HepG2 (cell line): ENCODE measurements around the gene TMEM273. TPM values are rescaled to one million over a fixed set of nuclear protein-coding genes. Genes with fewer than 3 reads are reported as not detected.

ENCODE experiments used
- ATAC-seq: fragments of 200-7000 bp; cut with Tn5 transposase; 3 replicates; pipeline ENCODE4 v1.9.1; 2020; ENCODE audit warnings: mild to moderate bottlenecking, moderate library complexity
- BruUV-seq: library from RNA; stranded (reverse); fragments of 400-500 nt; replicated peaks from 2 replicates; lab custom pipeline; 2021; lab: Mats Ljungman, UMichigan
- CTCF ChIA-PET: fragments of 300-600 bp; formaldehyde crosslinking; extraction: SDS; loops from one replicate; lab custom pipeline; 2021; ENCODE audit warnings: low total read pairs, inconsistent platforms, low intra/inter-chr PET ratio; lab: Yijun Ruan, JAX
- POLR2A ChIA-PET: fragments of 350-600 bp; sonication (Branson Sonifier 250); formaldehyde crosslinking; loops from one replicate; lab custom pipeline; 2020; ENCODE audit warnings: antibody characterized with exemption, inconsistent platforms; lab: Yijun Ruan, JAX
- DNase-seq: peaks from one replicate; pipeline ENCODE4 v3.0.0-alpha.2; 2015; ENCODE audit warnings: low spot score
- FAIRE-seq: peaks from 3 replicates; lab custom pipeline; 2011; peaks lifted over from hg19 to GRCh38; lab: Jason Lieb, UNC
- H2AFZ ChIP-seq: one replicate; pipeline ENCODE4 v1.6.1; 2011; ENCODE audit warnings: low read length, inconsistent platforms
- H3K27ac ChIP-seq: fragments of 300-600 bp; 3 replicates; pipeline ENCODE4 v1.8.0; 2011; ENCODE audit warnings: mixed run types, mild to moderate bottlenecking, mixed read lengths, low read length, inconsistent platforms; ENCODE audit not compliant: insufficient read depth; ENCODE audit errors: extremely low read length
- H3K27me3 ChIP-seq, 2 experiments: fragments of 200-600 bp in 1 of 2; 2 replicates in 1 of 2; 3 replicates in 1 of 2; pipeline versions ENCODE4 v1.6.0 to v1.8.0; 2011; ENCODE audit warnings: low read length in 2 of 2, mild to moderate bottlenecking in 2 of 2, moderate library complexity in 2 of 2, inconsistent platforms in 1 of 2; ENCODE audit not compliant: insufficient read depth in 2 of 2, control insufficient read depth in 1 of 2
- H3K36me3 ChIP-seq, 2 experiments: fragments of 200-600 bp in 1 of 2; replicated peaks in 1 of 2; 2 replicates in 1 of 2; 3 replicates in 1 of 2; pipeline versions ENCODE4 v1.5.1 to v1.8.0; 2011; ENCODE audit warnings: low read length in 2 of 2, inconsistent platforms in 1 of 2; ENCODE audit not compliant: insufficient read depth in 2 of 2, control insufficient read depth in 1 of 2
- H3K4me1 ChIP-seq: 2 replicates; pipeline ENCODE4 v1.5.1; 2012; ENCODE audit warnings: low read length, inconsistent platforms; ENCODE audit not compliant: insufficient read depth
- H3K4me2 ChIP-seq: 2 replicates; pipeline ENCODE4 v1.6.0; 2011; ENCODE audit warnings: low read depth, low read length, inconsistent platforms
- H3K4me3 ChIP-seq, 3 experiments: fragments of 200-600 bp in 1 of 3; sonication (generic), shearing (Covaris generic) in 1 of 3; replicated peaks in 1 of 3; 2 replicates each; pipeline ENCODE4 v1.5.1; 2011 to 2016; ENCODE audit warnings: low read length in 3 of 3, inconsistent platforms in 2 of 3, low read depth in 2 of 3, mild to moderate bottlenecking in 2 of 3, control low read depth in 1 of 3, mixed read lengths in 1 of 3; ENCODE audit not compliant: insufficient read depth in 1 of 3
- H3K79me2 ChIP-seq: one replicate; pipeline ENCODE4 v1.6.1; 2011; ENCODE audit warnings: low read length, inconsistent platforms; ENCODE audit not compliant: insufficient read depth
- H3K9ac ChIP-seq: 2 replicates; pipeline ENCODE4 v1.6.0; 2011; ENCODE audit warnings: mild to moderate bottlenecking, low read depth, low read length, inconsistent platforms; ENCODE audit not compliant: insufficient read depth
- H3K9me3 ChIP-seq: 2 replicates; pipeline ENCODE4 v1.5.1; 2012; ENCODE audit warnings: mild to moderate bottlenecking, low read length
- H4K20me1 ChIP-seq: 2 replicates; pipeline ENCODE4 v1.6.0; 2011; ENCODE audit warnings: inconsistent platforms, mild to moderate bottlenecking, low read length, moderate library complexity; ENCODE audit not compliant: insufficient read depth
- ADNP ChIP-seq: sonication (generic); formaldehyde crosslinking; IDR thresholded peaks from 2 replicates; pipeline ENCODE4 v1.4.0; 2020; ENCODE audit warnings: missing genetic modification reagents
- BATF2 ChIP-seq: sonication (generic); formaldehyde crosslinking; IDR thresholded peaks from 2 replicates; pipeline ENCODE4 v1.8.0; 2022; ENCODE audit warnings: mild to moderate bottlenecking, missing genetic modification reagents, moderate library complexity
- HMG20A ChIP-seq: IDR thresholded peaks from 2 replicates; pipeline ENCODE4 v1.6.1; 2016; ENCODE audit warnings: borderline replicate concordance
- PPARG ChIP-seq: conservative IDR thresholded peaks from 2 replicates; pipeline ENCODE4 v1.6.1; 2016; ENCODE audit warnings: missing biosample characterization, missing genetic modification reagents
- PTBP1 ChIP-seq: fragments of 200-400 bp; formaldehyde crosslinking; IDR thresholded peaks from 2 replicates; pipeline ENCODE4 v1.6.1; 2018; ENCODE audit warnings: low read length, low read depth; ENCODE audit not compliant: poor library complexity, severe bottlenecking
- SKI ChIP-seq: fragments of 450-650 bp; IDR thresholded peaks from one replicate; pipeline ENCODE4 v1.6.1; 2018; ENCODE audit warnings: mild to moderate bottlenecking; ENCODE audit not compliant: partially characterized antibody
- SMARCC2 ChIP-seq: fragments of 450-650 bp; IDR thresholded peaks from 2 replicates; pipeline ENCODE4 v1.6.1; 2017; ENCODE audit warnings: antibody characterized with exemption, mild to moderate bottlenecking
- SOX5 ChIP-seq: IDR thresholded peaks from 2 replicates; pipeline ENCODE4 v1.6.1; 2016; ENCODE audit warnings: borderline replicate concordance
- ZNF264 ChIP-seq: sonication (generic); formaldehyde crosslinking; IDR thresholded peaks from 2 replicates; pipeline ENCODE4 v1.4.0; 2020; ENCODE audit warnings: missing genetic modification reagents
- ZNF460 ChIP-seq: sonication (generic); formaldehyde crosslinking; IDR thresholded peaks from 2 replicates; pipeline ENCODE4 v1.5.1; 2020; ENCODE audit warnings: missing genetic modification reagents, mild to moderate bottlenecking, borderline replicate concordance
- ZNF550 ChIP-seq: sonication (generic); formaldehyde crosslinking; IDR thresholded peaks from 2 replicates; pipeline ENCODE4 v1.4.0; 2020; ENCODE audit warnings: mild to moderate bottlenecking, missing genetic modification reagents, borderline replicate concordance
- ZNF75D ChIP-seq: sonication (generic); formaldehyde crosslinking; IDR thresholded peaks from 2 replicates; pipeline ENCODE4 v1.8.1; 2023; ENCODE audit warnings: missing genetic modification reagents, mild to moderate bottlenecking, borderline replicate concordance
- ZNF850 ChIP-seq: sonication (generic); formaldehyde crosslinking; conservative IDR thresholded peaks from 2 replicates; pipeline ENCODE4 v1.9.0; 2021; ENCODE audit warnings: mild to moderate bottlenecking, missing genetic modification reagents
- WGBS: methylation state at CpG from one replicate; pipeline ENCODE4 v1.1.6; 2017; ENCODE audit warnings: low lambda C conversion rate; 5-methylcytosine and 5-hydroxymethylcytosine counted together
- in situ Hi-C: cut with HindIII; loops from 2 replicates; pipeline ENCODE4 v1.10.0; 2017; ENCODE audit warnings: low pct_unique_long_range_greater_than_20kb; ENCODE audit not compliant: extremely low pct_ligation_motif_present
- intact Hi-C: fragments of 100-400 bp; cut with micrococcal nuclease; formaldehyde crosslinking; loops from one replicate; pipeline ENCODE4 v1.10.0; 2022; ENCODE audit not compliant: unreplicated experiment
- polyA plus RNA-seq, 8 experiments: library from polyadenylated mRNA; depleted of rRNA in 3 of 8; stranded (reverse) in 7 of 8; unstranded in 1 of 8; fragments of >200 nt; fragmentation: Illumina TruSeq in 4 of 8; extraction: Trizol in 4 of 8; gene quantifications; 2 replicates each; pipeline versions ENCODE4 v1.2.1 to v1.2.3, GENCODE V29; 2011 to 2016; ENCODE audit warnings: low read depth in 4 of 8, missing spikeins in 1 of 8, mixed read lengths in 1 of 8; ENCODE audit not compliant: insufficient read depth in 1 of 8
- total RNA-seq, 5 experiments: library from RNA; depleted of rRNA; stranded (reverse); fragments of >200 nt; fragmentation: Illumina TruSeq; extraction: Trizol; gene quantifications; 2 replicates each; pipeline ENCODE4 v1.2.3, GENCODE V29; 2016; ENCODE audit warnings: low read depth in 1 of 5
- TF ChIP-seq, protein P1 (sequence below): sonication (generic); formaldehyde crosslinking; IDR thresholded peaks from 2 replicates; pipeline ENCODE4 v1.9.0; 2022; ENCODE audit warnings: missing genetic modification reagents, mild to moderate bottlenecking, borderline replicate concordance
- TF ChIP-seq, protein P2 (sequence below), 2 experiments: fragments of 450-650 bp in 1 of 2; sonication (generic) in 1 of 2; formaldehyde crosslinking; IDR thresholded peaks; 2 replicates each; pipeline versions ENCODE4 v1.5.0 to v1.8.0; 2020 to 2022; ENCODE audit warnings: mild to moderate bottlenecking in 1 of 2, missing genetic modification reagents in 1 of 2
- TF ChIP-seq, protein P3 (sequence below): sonication (generic); formaldehyde crosslinking; IDR thresholded peaks from 2 replicates; pipeline ENCODE4 v1.4.0; 2020; ENCODE audit warnings: missing genetic modification reagents, borderline replicate concordance

The TMEM273 gene
- total and polyA plus RNA-seq, 2 of the 13 experiments (the other 11 are each of a cell fraction or from before 2014, with no cell fraction given) = not detected

- TF ChIP-seq, protein P1, sequence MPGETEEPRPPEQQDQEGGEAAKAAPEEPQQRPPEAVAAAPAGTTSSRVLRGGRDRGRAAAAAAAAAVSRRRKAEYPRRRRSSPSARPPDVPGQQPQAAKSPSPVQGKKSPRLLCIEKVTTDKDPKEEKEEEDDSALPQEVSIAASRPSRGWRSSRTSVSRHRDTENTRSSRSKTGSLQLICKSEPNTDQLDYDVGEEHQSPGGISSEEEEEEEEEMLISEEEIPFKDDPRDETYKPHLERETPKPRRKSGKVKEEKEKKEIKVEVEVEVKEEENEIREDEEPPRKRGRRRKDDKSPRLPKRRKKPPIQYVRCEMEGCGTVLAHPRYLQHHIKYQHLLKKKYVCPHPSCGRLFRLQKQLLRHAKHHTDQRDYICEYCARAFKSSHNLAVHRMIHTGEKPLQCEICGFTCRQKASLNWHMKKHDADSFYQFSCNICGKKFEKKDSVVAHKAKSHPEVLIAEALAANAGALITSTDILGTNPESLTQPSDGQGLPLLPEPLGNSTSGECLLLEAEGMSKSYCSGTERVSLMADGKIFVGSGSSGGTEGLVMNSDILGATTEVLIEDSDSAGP = no peak
- TF ChIP-seq ZNF550 (no peak), ZNF850 (CRISPR knock-in tag) (no peak), ADNP (CRISPR knock-in tag) (no peak), PPARG (no peak), ZNF264 (CRISPR knock-in tag) (no peak), ZNF75D (CRISPR knock-in tag) (no peak), SKI (no peak), SOX5 (CRISPR knock-in tag) (no peak), HMG20A (CRISPR knock-in tag) (no peak), ZNF460 (CRISPR knock-in tag) (no peak), PTBP1 (no peak), SMARCC2 (no peak), BATF2 (CRISPR knock-in tag) (no peak)
- TF ChIP-seq, protein P2, sequence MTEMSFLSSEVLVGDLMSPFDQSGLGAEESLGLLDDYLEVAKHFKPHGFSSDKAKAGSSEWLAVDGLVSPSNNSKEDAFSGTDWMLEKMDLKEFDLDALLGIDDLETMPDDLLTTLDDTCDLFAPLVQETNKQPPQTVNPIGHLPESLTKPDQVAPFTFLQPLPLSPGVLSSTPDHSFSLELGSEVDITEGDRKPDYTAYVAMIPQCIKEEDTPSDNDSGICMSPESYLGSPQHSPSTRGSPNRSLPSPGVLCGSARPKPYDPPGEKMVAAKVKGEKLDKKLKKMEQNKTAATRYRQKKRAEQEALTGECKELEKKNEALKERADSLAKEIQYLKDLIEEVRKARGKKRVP (CRISPR knock-in tag; IDR thresholded peaks at IDR 0.05) = no peak
- TF ChIP-seq, protein P3, sequence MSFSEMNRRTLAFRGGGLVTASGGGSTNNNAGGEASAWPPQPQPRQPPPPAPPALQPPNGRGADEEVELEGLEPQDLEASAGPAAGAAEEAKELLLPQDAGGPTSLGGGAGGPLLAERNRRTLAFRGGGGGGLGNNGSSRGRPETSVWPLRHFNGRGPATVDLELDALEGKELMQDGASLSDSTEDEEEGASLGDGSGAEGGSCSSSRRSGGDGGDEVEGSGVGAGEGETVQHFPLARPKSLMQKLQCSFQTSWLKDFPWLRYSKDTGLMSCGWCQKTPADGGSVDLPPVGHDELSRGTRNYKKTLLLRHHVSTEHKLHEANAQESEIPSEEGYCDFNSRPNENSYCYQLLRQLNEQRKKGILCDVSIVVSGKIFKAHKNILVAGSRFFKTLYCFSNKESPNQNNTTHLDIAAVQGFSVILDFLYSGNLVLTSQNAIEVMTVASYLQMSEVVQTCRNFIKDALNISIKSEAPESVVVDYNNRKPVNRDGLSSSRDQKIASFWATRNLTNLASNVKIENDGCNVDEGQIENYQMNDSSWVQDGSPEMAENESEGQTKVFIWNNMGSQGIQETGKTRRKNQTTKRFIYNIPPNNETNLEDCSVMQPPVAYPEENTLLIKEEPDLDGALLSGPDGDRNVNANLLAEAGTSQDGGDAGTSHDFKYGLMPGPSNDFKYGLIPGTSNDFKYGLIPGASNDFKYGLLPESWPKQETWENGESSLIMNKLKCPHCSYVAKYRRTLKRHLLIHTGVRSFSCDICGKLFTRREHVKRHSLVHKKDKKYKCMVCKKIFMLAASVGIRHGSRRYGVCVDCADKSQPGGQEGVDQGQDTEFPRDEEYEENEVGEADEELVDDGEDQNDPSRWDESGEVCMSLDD (CRISPR knock-in tag) = no peak
These were observed 13.2 kb downstream of the TMEM273 start for GRCh38 chr10:49174926-49175500.

More at GRCh38 chr10:49174926-49175500, 13.2 kb downstream of the TMEM273 start:
- no TSS peak for BruUV-seq
- H3K4me1 ChIP-seq = no peaks in the 10 kb centered on the region
- H3K9ac ChIP-seq = no peak overlapping the region
- FAIRE-seq (no peak), ATAC-seq (no peak), DNase-seq (no peak)
- H4K20me1 ChIP-seq = no peaks in the 10 kb centered on the region
- H3K9me3 ChIP-seq = no peaks in the 10 kb centered on the region
- ChIA-PET POLR2A (no interaction called here), CTCF (no interaction called here)
- H3K79me2 ChIP-seq = no peaks in the 10 kb centered on the region
- in situ Hi-C loops = no loop called here
- H3K36me3 ChIP-seq = no peaks in the 10 kb centered on the region
- no peak overlapping the region for H2AFZ ChIP-seq
- intact Hi-C loops = no loop called here
- H3K27ac ChIP-seq = no peak overlapping the region
- no peak overlapping the region for H3K4me2 ChIP-seq
- WGBS = 32% methylated on average over 10 of the region's 10 CpGs
- H3K4me3 ChIP-seq = no peak overlapping the region
- peaks cover 2 to 9% of the 10 kb centered on the region in 2 experiments; a peak in 3 of 5 replicates for H3K27me3 ChIP-seq
